Osteocyte (in vitro differentiated cells): ENCODE results near the gene ZNF683. TPM values are rescaled to one million over a fixed set of nuclear protein-coding genes. Genes with fewer than 3 reads are reported as not detected.

Experiments
- DNase-seq: peaks from one replicate; pipeline ENCODE4 v3.0.0; 2021; ENCODE audit warnings: mixed read lengths; ENCODE audit not compliant: unreplicated experiment; ENCODE audit errors: extremely low spot score
- H3K27ac Mint-ChIP-seq: one replicate; pipeline ENCODE4 v1.8.0; 2021; ENCODE audit warnings: mild to moderate bottlenecking, mixed read lengths; ENCODE audit not compliant: unreplicated experiment
- H3K27me3 Mint-ChIP-seq: one replicate; pipeline ENCODE4 v1.8.0; 2021; ENCODE audit warnings: mixed read lengths; ENCODE audit not compliant: unreplicated experiment
- H3K36me3 Mint-ChIP-seq: one replicate; pipeline ENCODE4 v1.8.0; 2021; ENCODE audit warnings: mixed read lengths; ENCODE audit not compliant: unreplicated experiment
- H3K4me1 Mint-ChIP-seq: one replicate; pipeline ENCODE4 v1.8.0; 2021; ENCODE audit warnings: mixed read lengths; ENCODE audit not compliant: unreplicated experiment
- H3K4me3 Mint-ChIP-seq: one replicate; pipeline ENCODE4 v1.8.0; 2021; ENCODE audit warnings: mild to moderate bottlenecking, moderate library complexity, mixed read lengths; ENCODE audit not compliant: unreplicated experiment
- H3K9me3 Mint-ChIP-seq: one replicate; pipeline ENCODE4 v1.8.0; 2021; ENCODE audit warnings: mixed read lengths; ENCODE audit not compliant: unreplicated experiment
- total RNA-seq: library from RNA; stranded (reverse); gene quantifications from 2 replicates; pipeline ENCODE4 v1.2.1, GENCODE V29; 2021
- TF ChIP-seq, protein P1 (sequence below): fragments of 200-600 bp; sonication (generic); IDR thresholded peaks from 2 replicates; pipeline ENCODE4 v1.5.0; 2021; ENCODE audit warnings: antibody characterized with exemption, mild to moderate bottlenecking, moderate library complexity

Gene ZNF683
- total RNA-seq, 1 donor from 2014 or later, result not detected

GRCh38 chr1:26408604-26409003, 36.1 kb upstream of the ZNF683 start:
- Mint-ChIP-seq H3K27ac (no peak overlapping the region), H3K36me3 (no peaks in the 10 kb centered on the region), H3K27me3 (peaks cover 39% of the 10 kb centered on the region), H3K4me3 (no peak overlapping the region), H3K9me3 (no peaks in the 10 kb centered on the region), H3K4me1 (peaks cover 19% of the 10 kb centered on the region)
- DNase-seq, result peak; percentile 92
- TF ChIP-seq, protein P1, sequence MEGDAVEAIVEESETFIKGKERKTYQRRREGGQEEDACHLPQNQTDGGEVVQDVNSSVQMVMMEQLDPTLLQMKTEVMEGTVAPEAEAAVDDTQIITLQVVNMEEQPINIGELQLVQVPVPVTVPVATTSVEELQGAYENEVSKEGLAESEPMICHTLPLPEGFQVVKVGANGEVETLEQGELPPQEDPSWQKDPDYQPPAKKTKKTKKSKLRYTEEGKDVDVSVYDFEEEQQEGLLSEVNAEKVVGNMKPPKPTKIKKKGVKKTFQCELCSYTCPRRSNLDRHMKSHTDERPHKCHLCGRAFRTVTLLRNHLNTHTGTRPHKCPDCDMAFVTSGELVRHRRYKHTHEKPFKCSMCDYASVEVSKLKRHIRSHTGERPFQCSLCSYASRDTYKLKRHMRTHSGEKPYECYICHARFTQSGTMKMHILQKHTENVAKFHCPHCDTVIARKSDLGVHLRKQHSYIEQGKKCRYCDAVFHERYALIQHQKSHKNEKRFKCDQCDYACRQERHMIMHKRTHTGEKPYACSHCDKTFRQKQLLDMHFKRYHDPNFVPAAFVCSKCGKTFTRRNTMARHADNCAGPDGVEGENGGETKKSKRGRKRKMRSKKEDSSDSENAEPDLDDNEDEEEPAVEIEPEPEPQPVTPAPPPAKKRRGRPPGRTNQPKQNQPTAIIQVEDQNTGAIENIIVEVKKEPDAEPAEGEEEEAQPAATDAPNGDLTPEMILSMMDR, result no peak

DNA sequence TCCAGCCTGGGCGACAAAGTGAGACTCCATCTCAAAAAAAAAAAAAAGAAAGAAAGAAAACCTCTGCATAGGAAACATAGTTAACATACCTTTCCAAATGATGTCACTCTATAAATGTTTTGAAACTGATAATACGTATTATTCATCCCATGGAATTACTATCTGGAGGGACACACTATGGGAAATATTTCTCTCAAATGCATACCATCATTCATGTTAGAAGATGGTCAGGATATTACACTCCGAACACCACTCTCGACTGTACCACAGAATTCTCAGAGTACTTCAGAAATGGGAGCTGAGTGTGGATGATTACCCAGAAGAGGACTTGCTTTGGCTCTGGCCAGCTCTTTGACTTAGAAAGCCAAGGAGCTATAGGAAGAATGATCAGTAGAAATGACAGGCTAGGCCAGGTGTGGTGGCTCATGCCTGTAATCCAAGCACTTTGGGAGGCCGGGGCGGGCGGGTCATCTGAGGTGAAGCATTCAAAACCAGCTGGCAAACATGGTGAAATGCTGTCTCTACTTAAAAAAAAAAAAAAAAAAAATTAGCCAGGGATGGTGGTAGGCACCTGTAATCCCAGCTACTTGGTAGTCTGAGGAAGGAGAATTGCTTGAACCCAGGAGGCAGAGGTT, 32.8 kb upstream of the ZNF683 start:
- no peak for DNase-seq
- H3K9me3 Mint-ChIP-seq, result no peaks in the 10 kb centered on the region
- TF ChIP-seq, protein P1, result no peak
- no peak overlapping the region for H3K4me3 Mint-ChIP-seq
- peaks cover 12% of the 10 kb centered on the region for H3K4me1 Mint-ChIP-seq
- H3K36me3 Mint-ChIP-seq, result no peaks in the 10 kb centered on the region
- H3K27ac Mint-ChIP-seq, result no peak overlapping the region
- H3K27me3 Mint-ChIP-seq, result peaks cover 14% of the 10 kb centered on the region

- Mint-ChIP-seq H3K9me3 (no peaks in the 10 kb centered on the region), H3K4me1 (peaks cover 11% of the 10 kb centered on the region)
Measured at GRCh38 chr1:26404641-26405040, 32.1 kb upstream of the ZNF683 start.

GRCh38 chr1:26403656-26404055, 31.1 kb upstream of the ZNF683 start:
- Mint-ChIP-seq H3K36me3 (no peaks in the 10 kb centered on the region), H3K27me3 (peaks cover 5% of the 10 kb centered on the region), H3K4me1 (peaks cover 4% of the 10 kb centered on the region), H3K27ac (no peak overlapping the region), H3K4me3 (no peak overlapping the region), H3K9me3 (no peaks in the 10 kb centered on the region)
- TF ChIP-seq, protein P1, result no peak
- DNase-seq, result no peak

More at GRCh38 chr1:26404641-26405040, 32.1 kb upstream of the ZNF683 start:
- H3K36me3 Mint-ChIP-seq, result no peaks in the 10 kb centered on the region
- DNase-seq, result no peak
- H3K27me3 Mint-ChIP-seq, result peaks cover 11% of the 10 kb centered on the region
- TF ChIP-seq, protein P1, result no peak
- no peak overlapping the region for H3K4me3 Mint-ChIP-seq
- no peak overlapping the region for H3K27ac Mint-ChIP-seq

- Mint-ChIP-seq H3K4me1 (peaks cover 3% of the 10 kb centered on the region), H3K27me3 (peaks cover 3% of the 10 kb centered on the region), H3K27ac (no peak overlapping the region), H3K9me3 (no peaks in the 10 kb centered on the region), H3K4me3 (no peak overlapping the region), H3K36me3 (no peaks in the 10 kb centered on the region)
- TF ChIP-seq, protein P1, result no peak
- no peak for DNase-seq
Measured at GRCh38 chr1:26401891-26402290, 29.3 kb upstream of the ZNF683 start.
